ENCODE data around the gene SUSD6.

DNA sequence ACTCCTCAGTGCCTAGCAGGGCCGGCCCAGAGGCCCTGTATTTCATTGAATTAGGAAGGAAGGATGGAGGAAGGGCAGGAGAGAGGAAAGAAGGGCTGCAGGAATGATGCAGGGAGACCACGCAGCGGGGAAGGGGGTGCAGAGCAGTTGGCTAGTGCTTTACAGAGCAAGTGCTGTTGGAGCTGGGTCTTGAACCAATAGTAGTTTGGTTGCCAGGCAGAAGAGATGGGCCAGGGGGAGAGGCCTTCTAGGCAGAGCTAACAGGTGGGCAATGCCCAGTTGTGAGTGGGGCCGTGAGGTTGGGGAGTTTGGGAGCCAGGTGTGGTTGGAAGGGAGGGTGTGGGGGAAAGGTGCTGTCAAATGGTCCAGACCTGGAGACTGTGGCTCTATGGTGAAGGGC is 116.5 kb downstream of the SUSD6 start:
- TF ChIP-seq CTCF (IDR thresholded peaks at IDR 0.05) (no peak), EZH2 (IDR thresholded peaks at IDR 0.05; ENCODE audit: borderline replicate concordance, insufficient read depth, low read depth, low read length, poor library complexity, severe bottlenecking) (no peak)

All from B cell (primary cell).